GM10847 (cell line): ENCODE results near the gene LPGAT1.

Source experiments
- POLR2A ChIP-seq: IDR thresholded peaks from 2 replicates; pipeline ENCODE4 v1.6.1; 2011; ENCODE audit not compliant: insufficient read length; ENCODE audit errors: extremely low read depth

LPGAT1 gene

DNA sequence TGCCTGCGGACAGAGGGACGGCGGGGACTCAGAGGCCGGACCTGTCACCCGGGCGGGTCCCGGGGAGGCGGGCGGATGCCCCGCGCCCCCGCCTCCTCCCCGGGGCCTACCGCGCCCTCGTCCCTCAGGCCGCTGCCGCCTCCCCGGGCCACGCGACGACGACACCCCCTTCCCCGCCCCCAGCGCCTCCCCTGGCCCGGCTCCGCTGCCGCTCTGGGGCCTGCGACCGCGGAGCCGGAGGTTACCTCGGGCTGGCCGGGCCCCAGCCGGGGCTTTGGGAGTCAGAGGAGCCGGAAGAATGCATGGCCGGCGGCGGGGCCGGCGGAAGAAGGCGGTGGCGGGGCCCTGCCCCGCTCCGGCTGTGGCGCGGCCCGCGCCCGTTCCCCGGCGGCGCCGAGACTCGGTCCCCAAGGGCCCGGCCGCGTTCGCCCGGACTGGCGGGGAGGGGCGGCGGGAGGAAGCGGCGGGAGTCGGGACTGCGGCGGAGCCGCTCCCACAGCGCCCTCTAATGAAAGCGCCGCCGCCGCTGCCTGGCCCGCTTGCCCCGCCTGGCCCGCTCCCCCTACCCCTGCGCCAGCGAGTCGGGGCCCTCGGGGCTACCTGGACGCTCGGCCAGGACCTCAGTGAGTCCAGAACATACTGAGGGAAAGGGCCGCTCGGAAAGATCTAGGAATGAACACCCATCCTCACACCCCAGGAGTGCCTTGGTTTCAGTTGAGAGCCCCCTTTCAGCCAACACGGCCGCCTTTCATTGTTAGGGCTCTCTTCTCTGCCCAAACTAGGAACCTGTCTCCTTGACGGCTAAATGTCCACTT, at the start of gene LPGAT1:
Gene LPGAT1 (minus strand): TSS at position 436 of the 815 bp plus-strand sequence. CDS start 1,467 bp downstream, outside the sequence.
- peak; percentile 40 for TF ChIP-seq POLR2A

DNA sequence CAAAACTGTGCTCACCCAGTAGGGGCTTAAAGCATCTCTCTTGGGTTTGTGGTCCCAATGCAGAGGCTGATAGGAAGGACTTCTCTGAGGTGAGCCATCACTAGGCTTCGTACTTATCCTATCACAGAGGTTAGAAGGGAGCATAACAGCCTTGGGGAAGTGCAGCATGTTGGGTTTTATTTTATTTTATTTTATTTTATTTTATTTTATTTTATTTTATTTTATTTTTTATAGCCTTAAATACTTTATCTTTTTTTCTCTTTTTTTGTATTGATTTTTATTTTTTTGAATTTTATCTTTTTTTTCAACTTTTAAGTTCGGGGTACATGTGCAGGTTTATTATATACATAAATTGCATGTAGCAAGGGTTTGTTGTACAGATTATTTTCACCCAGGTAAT, 48.9 kb upstream of the LPGAT1 start:
- TF ChIP-seq POLR2A, result no peak

- TF ChIP-seq POLR2A, result no peak
These were observed 46.5 kb upstream of the LPGAT1 start for GRCh38 chr1:211876851-211877590.

GRCh38 chr1:211875541-211875940, 45.0 kb upstream of the LPGAT1 start:
- no peak for TF ChIP-seq POLR2A

GRCh38 chr1:211874521-211875347, 44.2 kb upstream of the LPGAT1 start:
- no peak for TF ChIP-seq POLR2A

GRCh38 chr1:211870156-211870555, 39.6 kb upstream of the LPGAT1 start:
- TF ChIP-seq POLR2A, result no peak

GRCh38 chr1:211865180-211865579, 34.6 kb upstream of the LPGAT1 start:
- no peak for TF ChIP-seq POLR2A

DNA sequence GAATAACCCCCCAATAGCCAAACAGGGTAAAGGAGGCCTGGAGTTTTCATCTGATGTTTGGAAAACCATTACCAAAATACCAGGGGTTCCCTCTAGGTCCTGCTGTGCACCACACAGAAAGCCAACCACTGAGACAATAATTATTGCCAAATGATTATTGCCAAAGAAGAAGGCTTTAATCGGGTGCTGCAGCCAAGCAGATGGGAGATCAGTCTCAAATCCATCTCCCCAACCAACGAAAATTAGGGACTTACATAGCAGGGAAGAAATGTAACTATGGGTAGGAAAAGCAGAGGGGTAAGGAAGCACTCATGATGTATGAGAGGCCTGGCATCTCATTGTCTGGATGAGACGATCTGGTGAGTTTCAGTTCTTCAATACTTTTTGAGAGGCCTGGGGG, 28.8 kb upstream of the LPGAT1 start:
- no peak for TF ChIP-seq POLR2A

- no peak for TF ChIP-seq POLR2A
These were observed 20.6 kb upstream of the LPGAT1 start for GRCh38 chr1:211851174-211851573.

GRCh38 chr1:211843507-211844298, 13.1 kb upstream of the LPGAT1 start:
- no peak for TF ChIP-seq POLR2A

DNA sequence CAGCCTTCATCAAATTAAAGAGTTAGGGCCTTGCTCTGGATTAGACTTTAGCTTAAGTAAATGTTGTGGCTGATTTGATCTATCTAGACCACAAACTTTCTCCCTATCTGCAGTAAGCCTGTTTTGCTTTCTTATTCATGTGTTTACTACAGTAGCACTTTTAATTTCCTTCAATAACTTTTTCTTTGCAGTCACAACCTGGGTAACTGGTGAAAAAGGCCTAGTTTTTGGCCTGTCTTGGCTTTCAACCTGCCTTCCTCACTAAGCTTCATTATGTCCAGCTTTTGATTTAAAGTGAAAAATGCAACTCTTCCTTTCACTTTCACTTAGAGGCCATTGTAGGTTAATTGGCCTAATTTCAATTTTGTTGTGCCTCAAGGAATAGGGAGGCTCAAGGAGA, 12.5 kb upstream of the LPGAT1 start:
- no peak for TF ChIP-seq POLR2A

DNA sequence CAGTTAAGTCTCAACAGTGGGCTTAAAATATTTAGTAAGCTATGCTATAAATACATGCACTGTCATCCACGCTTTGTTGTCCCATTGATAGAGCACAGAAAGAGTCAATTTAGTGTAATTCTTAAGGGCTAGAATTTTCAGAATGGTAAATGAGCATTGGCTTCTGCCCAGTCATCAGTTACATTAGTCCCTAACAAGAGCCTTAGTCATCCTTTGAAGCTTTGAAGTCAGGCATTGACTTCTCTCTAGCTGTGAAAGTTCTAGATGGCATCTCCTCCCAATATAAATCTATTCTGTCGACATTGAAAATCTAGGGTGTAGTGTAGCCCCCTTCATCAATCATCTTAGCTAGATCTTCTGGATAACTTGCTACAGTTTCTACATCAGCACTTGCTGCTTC, 12.0 kb upstream of the LPGAT1 start:
- TF ChIP-seq POLR2A, result no peak

GRCh38 chr1:211839106-211839505, 8.5 kb upstream of the LPGAT1 start:
- TF ChIP-seq POLR2A, result no peak

- TF ChIP-seq POLR2A, result no peak
These were observed 2.7 kb upstream of the LPGAT1 start for GRCh38 chr1:211833174-211833820.

- TF ChIP-seq POLR2A, result no peak
These were observed 2.1 kb upstream of the LPGAT1 start for GRCh38 chr1:211832661-211833060.
